Measurements from ENCODE around the gene RASD1.

The RASD1 gene

DNA sequence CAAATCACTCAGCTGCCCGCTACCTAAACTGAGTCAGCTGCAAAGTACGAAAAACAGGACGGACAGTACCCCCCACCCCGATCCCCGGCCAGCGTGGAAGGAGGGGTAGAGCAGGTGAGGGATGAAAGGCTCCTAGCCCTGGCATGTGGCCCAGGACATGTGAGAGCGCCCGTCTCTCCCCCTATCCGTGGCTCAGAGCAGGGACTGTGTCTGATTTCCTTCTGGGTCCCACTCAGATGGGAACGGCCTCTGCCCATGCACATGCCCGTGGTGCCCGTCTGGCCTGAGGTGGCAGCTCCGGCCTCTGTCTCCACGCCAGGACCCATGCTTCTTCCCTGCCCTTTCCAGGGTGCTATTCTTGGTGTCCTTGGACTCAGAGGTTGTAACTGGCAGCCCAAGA lies 30.2 kb upstream of the RASD1 start:
- DNase-seq, result no peak

DNA sequence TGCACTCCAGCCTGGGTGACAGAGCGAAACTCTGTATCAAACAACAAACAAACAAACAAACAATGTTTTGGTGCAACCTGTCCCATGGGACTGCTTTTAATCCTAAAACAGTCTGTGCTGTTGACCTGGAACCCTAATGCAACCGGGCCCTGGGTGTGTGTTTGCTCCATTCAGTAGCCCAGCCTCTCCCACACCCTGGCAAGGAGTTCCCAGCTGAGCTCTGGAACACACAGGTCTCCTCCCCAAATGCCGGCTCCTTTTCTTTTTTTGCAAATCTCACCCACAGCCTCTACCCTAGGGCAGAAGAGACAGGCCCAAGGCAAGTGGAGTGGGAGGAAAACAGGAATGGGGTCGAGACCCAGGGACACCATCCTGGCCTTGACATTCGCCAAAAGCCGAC lies 29.8 kb upstream of the RASD1 start:
- no peak for DNase-seq

- no peak for DNase-seq
Observed at GRCh38 chr17:17525311-17525710, 29.1 kb upstream of the RASD1 start.

DNA sequence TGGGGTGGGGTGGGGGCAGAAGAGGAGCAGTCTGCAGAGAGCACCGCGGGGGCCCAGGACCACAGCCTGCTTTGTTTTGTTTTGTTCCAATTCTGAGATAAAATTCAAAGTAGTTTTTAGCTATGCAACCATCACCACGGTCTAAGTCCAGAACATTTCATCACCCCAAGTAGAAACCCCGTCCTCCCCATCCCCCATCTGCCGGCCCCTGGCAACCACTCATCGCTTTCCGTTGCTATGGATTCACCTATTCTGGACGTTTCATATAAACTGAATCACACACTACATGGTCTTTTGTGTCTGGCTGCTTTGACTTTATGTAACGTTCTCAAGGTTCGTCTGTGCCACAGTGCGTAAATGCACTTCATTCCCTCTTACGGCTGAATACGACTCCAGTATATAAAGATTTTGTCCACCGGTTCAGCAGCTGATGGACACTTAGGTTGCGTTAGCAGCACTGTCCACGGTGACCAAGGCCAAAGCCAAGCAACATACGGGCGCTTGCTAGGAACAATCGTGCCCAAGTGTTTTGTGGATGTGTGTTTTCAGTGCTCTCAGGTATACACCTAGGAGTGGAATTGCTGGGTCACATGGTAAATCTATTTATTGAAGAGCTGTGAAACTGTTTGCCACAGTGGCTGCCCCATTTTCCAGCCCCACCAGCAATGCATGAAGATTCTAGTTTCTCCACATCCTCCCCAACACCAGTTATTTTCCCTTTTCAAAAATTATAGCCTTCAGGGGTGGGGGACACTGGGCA lies 27.7 kb upstream of the RASD1 start:
- no peak for DNase-seq

DNA sequence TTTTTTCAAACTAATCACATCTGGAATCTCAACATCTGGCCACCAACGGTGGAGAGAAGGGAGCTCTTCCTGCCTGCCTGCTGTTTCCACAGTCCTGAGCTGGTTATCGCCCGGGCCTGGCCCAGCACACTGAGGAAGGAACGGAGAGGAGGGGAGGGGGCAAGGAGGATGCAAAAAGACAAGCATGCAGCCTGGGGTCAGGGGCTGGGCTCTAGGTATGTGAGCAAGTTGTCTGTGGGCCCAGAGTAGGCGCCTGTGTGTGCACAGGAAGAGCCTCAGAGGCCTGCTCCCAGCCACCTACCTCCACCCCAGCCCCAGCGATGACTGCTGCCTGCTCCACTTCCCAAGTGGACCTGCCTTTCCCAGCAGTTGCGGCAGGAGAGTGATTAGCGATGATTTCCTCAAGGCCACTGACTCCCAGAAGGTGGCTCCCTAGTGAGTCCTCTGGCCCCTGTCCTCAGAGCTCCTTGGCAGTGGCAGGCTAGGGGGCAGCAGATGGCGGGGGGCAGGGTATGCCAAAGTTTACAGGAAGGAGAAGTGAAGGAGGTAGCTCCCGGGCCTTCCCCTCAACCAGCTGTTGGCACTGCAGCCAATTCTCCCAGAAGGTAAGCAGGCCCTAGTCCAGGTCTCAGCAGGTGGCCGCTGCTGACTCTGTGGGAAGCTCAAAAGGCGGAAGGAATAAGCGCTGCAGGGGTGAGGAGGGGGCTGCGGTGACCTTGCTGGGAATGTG lies 27.0 kb upstream of the RASD1 start:
- DNase-seq, result no peak

DNA sequence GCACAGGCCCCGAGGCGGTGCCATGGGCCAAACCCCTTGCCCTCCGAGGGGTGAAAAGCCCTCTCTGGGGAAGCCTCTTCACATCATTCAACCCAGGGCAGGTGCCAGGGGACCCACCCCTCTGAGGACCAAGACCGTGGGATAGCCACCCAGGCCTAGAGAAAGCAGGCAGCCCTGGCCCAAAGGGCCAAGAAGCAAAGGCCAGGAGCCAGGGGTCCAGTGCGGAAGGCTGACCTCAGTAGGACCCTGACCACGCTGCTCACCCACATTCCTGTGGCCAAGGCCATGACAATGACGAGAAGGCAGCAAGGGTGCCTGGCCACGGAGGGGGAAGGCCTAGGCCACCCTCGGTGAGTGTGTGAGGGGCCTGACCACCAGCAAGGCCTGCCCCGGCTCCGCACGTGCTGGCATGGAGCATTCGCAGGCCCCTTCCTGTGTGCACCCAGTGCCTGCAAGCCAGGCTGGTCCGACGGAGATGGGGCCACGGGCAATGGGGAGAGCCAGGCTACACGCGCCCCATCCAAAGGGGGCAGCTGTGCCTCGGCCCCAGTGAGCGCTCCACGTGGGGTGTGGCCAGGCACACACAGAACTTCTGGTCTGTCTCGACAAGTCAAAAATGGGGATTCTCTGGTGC lies 24.5 kb upstream of the RASD1 start:
- no peak for DNase-seq

- no peak for DNase-seq
Observed at GRCh38 chr17:17519886-17520285, 23.7 kb upstream of the RASD1 start.

DNA sequence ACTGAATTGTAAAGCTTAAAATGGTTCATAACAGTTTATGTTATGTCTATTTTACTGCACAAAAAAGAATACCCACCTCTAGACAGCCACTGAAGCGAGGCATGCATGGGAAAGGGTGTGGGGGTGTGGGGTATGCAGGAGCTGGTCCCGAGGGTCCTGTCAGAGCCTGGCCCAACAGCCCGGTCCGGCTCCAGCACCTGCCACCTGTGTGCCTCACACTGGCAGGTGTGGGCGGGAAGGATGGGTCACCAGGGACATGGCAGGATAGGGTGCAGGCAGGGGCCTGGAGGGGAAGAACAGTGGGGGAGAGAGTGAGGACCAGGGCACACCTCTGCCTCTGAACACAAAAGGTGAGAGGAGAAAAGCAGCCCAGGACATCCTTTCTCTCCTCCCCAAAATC lies 22.8 kb upstream of the RASD1 start:
- no peak for DNase-seq

DNA sequence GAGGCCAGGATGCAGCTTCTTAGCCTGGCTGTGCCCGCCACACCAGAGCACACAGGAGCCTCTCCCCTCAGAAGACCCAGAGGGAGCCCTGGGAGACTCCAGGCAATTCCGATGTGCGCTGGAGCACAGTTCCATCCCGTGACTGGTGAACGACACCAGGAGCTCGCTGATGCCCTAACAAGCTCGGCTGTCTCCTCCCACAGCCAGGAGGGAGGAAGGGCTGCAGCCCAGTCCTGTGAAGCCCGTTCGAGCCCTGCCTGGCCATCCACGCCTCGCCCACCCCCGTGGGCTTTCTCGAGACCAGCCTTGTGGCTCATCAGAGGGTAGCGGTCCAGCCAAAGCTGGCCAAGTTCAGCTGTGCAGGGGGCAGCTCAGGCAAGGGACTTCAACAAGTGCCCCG lies 21.8 kb upstream of the RASD1 start:
- DNase-seq, result no peak

DNA sequence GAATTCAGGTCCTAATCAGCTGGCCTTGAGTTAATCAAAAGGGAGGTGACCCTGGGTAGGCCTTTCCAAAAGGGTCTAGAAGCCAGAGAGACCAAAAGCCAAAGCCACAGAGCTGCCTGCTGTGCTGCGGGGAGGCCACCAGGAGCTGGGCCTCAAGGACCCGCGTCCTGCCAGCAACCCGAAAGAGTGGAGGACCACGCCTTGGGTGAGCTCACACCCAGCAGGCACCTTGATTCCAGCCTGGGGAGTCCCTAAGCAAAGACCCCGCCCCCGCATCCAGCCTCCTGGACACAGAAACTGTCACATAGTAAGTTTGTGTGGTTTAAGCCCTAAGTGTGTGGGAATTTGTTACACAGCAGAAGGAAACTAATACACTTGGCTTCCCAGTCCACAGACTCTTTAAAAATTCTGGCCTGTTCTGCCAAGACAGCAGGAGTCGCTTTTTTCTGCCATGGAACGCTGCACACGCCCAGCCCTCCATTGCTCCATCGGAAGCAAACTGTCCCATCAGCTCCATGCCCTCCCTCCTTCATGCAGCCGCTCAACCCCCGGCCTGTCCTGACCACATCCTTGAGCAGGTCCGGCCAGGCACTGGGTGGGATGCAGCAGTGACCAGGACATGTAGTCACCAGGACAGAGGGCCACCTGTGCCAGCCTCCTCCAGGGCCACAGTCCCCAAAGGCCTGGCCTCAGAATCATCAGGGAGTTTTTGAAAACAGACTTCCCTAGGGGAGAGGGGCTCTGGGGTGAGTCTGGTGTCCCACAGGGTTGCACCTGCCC lies 20.9 kb upstream of the RASD1 start:
- DNase-seq, result no peak

- DNase-seq, result no peak
Observed at GRCh38 chr17:17515934-17516930, 20.0 kb upstream of the RASD1 start.

GRCh38 chr17:17514993-17515933 lies 19.1 kb upstream of the RASD1 start:
- DNase-seq, result no peak

DNA sequence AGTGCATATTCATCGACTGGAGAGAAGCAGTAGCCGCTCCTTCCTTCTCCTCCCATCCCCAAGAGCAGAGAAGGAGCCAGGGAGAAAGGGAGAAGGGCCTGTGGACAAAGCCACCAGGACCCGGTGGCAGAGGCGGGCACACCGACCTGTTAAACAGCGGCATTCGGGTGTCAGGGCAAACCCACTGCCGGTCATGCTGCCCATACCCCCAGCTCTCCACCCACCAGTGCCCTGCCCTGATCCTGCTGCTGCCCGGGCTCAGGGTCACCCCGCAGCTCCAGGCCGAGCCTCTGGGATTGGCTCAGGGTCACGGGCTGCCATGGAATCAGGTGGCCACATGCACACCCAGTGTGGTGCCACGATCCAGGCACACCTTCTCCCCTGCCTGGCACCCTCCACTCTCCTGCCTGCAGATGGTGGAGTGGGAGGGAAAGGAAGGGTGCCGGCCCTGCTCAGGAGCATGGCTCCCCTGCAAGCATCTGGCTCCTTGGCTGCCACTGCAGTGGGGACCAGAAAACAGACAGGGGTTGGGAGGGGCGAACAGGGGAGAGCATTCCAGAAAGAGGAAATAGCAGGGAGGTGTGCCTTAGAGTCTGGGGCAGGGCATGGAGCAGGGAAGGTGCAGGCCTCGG lies 18.3 kb upstream of the RASD1 start:
- DNase-seq, result no peak

GRCh38 chr17:17513626-17514025 lies 17.4 kb upstream of the RASD1 start:
- DNase-seq, result no peak

DNA sequence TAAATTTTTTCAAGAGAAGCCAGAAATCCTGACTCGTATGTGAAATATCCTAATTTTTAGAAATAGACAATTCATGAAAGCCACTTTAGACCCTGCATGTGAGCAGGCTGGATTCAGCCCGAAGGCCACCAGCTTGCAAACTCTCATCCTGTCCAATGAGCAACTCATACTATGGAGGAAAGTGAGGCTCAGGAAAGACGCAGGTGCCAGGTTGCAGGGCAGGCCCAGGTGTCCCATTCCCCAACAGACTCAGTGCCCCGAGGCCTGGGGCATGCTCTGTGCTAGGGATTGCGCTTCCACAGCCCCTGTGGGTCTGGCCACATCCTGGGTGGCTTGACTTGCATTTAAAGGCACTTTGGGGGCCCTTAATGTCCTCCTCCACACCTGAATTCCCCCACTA lies 16.7 kb upstream of the RASD1 start:
- DNase-seq, result no peak

- DNase-seq, result no peak
Observed at GRCh38 chr17:17511881-17512858, 16.0 kb upstream of the RASD1 start.

GRCh38 chr17:17511293-17511741 lies 15.1 kb upstream of the RASD1 start:
- DNase-seq, result no peak

DNA sequence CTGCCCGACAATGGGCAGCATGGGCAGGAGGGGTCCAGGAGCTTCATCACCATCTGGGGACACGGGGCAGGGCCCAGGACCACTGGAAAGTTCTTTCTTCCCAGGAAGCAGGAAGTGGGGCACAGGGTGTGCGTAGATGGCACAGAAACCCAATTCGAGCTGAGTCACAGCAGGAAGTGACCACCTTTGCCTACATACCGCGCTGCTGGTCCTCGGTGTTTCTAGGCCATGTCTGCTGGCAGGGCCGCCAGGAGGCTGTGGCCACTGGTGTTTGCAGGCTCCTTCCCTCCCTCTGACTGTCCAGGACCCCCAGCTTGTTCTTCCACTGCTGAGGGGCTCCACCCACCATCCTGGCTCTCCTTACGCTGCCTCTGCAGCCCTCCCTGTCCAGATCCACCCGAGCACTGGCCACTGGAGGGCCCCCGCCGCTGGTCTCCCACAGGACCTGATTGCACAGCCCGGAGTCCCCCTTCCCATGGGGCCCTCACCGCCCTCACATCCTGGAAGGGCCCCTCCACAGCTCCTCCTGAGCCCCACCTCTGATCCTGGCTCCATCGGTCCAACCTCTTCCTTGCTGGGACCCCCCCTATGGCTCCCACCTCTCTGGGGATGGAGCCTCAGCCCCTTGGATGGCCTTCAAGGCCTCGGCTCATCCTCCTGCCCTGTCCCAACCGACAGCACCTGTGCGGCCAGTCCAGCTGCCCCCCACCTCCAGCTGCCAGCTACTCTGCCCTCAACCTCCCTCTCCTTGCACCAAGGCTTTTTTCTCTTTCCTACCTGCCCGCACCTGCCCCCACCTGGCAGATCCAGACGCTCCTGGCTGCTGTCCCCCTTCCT lies 14.5 kb upstream of the RASD1 start:
- no peak for DNase-seq

Data from RPMI8226 (cell line).